Kidney (tissue), 14 donors: ENCODE results near the gene CFB. TPM values are rescaled to one million over a fixed set of nuclear protein-coding genes. Genes with fewer than 3 reads are reported as not detected.

ENCODE experiments used
- DNase-seq, 5 donors: peaks; one replicate each; pipeline ENCODE4 v3.0.0-alpha.2; 2013 to 2020
- FAIRE-seq: peaks from 2 replicates; lab custom pipeline; 2012; peaks lifted over from hg19 to GRCh38; lab: Jason Lieb, UNC
- H3K27ac ChIP-seq, 2 donors: one replicate each; pipeline ENCODE4 v1.7.0; 2013; ENCODE audit warnings: low read depth in 2 of 2, low read length in 2 of 2, inconsistent platforms in 1 of 2
- H3K27me3 ChIP-seq: one replicate; pipeline ENCODE4 v1.7.1; 2013; ENCODE audit warnings: low read length, inconsistent platforms; ENCODE audit not compliant: control insufficient read depth, insufficient read depth
- H3K36me3 ChIP-seq, 3 donors: one replicate each; pipeline versions ENCODE4 v1.7.0 to v1.7.1; 2013; ENCODE audit warnings: low read length in 3 of 3, control low read depth in 1 of 3, inconsistent platforms in 1 of 3; ENCODE audit not compliant: insufficient read depth in 3 of 3, control insufficient read depth in 2 of 3
- H3K4me1 ChIP-seq, 3 donors: one replicate each; pipeline versions ENCODE4 v1.7.0 to v1.7.1; 2013; ENCODE audit warnings: low read length in 3 of 3, inconsistent platforms in 1 of 3, low read depth in 1 of 3; ENCODE audit not compliant: control insufficient read depth in 2 of 3, insufficient read depth in 2 of 3
- H3K4me3 ChIP-seq, 3 donors: one replicate each; pipeline versions ENCODE4 v1.7.0 to v1.8.1; 2013; ENCODE audit warnings: low read length in 3 of 3, control low read depth in 1 of 3, inconsistent platforms in 1 of 3
- H3K9ac ChIP-seq, 3 donors: one replicate each; pipeline versions ENCODE4 v1.7.0 to v1.7.1; 2013; ENCODE audit warnings: low read length in 3 of 3, control low read depth in 1 of 3, inconsistent platforms in 1 of 3
- H3K9me3 ChIP-seq, 3 donors: one replicate each; pipeline versions ENCODE4 v1.7.0 to v1.7.1; 2013; ENCODE audit warnings: low read length in 3 of 3, control low read depth in 1 of 3, inconsistent platforms in 1 of 3; ENCODE audit not compliant: control insufficient read depth in 2 of 3, insufficient read depth in 1 of 3
- intact Hi-C: fragments of 100-400 bp; cut with DNase I; formaldehyde crosslinking; loops from one replicate; pipeline ENCODE4 v1.11.1; 2022
- polyA plus RNA-seq: library from polyadenylated mRNA; stranded (reverse); fragments of 350-450 nt; fragmentation: Illumina TruSeq; extraction: RNeasy Lipid Tissue Mini Kit (QIAGEN cat#74804); gene quantifications from one replicate; pipeline ENCODE4 v1.2.3, GENCODE V29; 2014; ENCODE audit warnings: low read depth, low replicate concordance; ENCODE audit not compliant: insufficient read depth
- total RNA-seq: library from RNA; stranded (reverse); fragmentation: NEBNext Ultra II Directional; extraction: Animal tissue kit (Norgen Biotek cat#: 25700); gene quantifications from one replicate; pipeline ENCODE4 v1.2.1, GENCODE V29; 2021
- TF ChIP-seq, protein P1 (sequence below): IDR thresholded peaks from 3 replicates; pipeline ENCODE4 v1.5.1; 2012; ENCODE audit warnings: mild to moderate bottlenecking, moderate library complexity, borderline replicate concordance; ENCODE audit not compliant: insufficient read depth; ENCODE audit errors: extremely low read depth
- donor health status: control.
- donor health status: control.
- donor health status: control.
- donor health status: control.
- donor health status: control.
- donor health status: DM: yes; HTN: yes; CAD: no.
- donor health status: Normal renal cell carcinoma (clear cell type).

The CFB gene
- total and polyA plus RNA-seq, 2 donors from 2014 or later: 154 to 200 TPM

DNA sequence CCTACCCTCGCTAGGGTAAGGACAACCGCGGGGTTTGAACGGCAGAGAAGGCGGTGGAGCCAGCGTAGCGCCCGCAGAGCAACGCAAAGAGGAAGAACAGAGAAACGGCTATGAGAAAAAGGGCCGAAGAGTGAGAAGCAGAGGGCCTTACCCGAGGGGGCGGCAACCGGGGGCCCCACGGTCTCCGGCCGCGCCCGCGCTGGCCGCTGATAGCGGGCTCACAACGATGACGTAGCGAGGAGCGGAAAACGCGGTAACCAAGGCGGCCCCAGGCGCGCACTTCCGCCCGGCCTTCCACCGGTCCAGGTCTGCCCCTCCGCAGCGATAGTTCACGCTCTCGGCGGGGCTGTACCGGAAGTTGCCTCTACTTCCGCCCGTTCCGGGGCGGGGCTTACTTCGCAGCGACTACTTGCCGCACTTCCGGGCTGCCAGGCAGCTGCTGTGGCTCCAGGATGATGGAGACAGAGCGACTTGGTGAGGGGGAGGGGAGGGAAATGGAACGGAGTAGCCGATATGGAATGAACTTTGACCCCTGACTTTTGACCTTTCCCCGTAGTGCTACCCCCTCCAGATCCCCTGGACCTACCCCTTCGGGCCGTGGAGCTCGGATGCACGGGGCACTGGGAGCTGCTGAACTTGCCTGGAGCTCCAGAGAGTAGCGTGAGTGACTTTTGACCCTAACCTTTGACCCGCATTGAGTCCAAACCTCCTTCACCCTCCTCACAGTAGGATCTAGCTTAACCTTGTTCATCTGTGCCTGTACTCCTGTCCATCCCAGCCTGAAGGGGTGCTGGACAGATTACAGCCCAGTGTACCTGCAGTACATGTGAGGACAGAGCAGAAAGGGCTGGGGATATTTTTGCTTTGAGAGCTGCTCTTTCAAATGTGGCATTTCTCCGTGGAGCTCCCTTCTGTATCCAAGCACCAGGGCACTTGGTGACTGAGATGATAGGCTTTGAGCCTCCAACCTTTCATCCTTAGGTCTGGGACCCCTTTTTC lies 13.1 kb downstream of the CFB start, which contains the start of the genes NELFE and SKIC2:
TSS of gene NELFE (minus strand) at position 231 of the 999 bp plus-strand sequence. CDS start 525 bp downstream, outside the sequence.
TSS of gene SKIC2 (plus strand) at position 435 of the 999 bp plus-strand sequence. CDS start at position 453, 18 bp downstream.
- Histone ChIP-seq H3K27ac (peak within 1 kb of the TSS; percentile 87 to 89), H3K36me3 (peaks cover 6 to 58% (median 39%) of the 10 kb centered on the region in 3 donors), H3K27me3 (no peaks in the 10 kb centered on the region), H3K9ac (peak within 1 kb of the TSS; percentile 85 to 97 (median 96)), H3K4me3 (peak within 1 kb of the TSS; percentile 96 to 99 (median 97)), H3K9me3 (no peaks in the 10 kb centered on the region), H3K4me1 (peaks cover 5 to 16% (median 13%) of the 10 kb centered on the region in 3 donors)
- TF ChIP-seq, protein P1, sequence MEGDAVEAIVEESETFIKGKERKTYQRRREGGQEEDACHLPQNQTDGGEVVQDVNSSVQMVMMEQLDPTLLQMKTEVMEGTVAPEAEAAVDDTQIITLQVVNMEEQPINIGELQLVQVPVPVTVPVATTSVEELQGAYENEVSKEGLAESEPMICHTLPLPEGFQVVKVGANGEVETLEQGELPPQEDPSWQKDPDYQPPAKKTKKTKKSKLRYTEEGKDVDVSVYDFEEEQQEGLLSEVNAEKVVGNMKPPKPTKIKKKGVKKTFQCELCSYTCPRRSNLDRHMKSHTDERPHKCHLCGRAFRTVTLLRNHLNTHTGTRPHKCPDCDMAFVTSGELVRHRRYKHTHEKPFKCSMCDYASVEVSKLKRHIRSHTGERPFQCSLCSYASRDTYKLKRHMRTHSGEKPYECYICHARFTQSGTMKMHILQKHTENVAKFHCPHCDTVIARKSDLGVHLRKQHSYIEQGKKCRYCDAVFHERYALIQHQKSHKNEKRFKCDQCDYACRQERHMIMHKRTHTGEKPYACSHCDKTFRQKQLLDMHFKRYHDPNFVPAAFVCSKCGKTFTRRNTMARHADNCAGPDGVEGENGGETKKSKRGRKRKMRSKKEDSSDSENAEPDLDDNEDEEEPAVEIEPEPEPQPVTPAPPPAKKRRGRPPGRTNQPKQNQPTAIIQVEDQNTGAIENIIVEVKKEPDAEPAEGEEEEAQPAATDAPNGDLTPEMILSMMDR: no peak
- intact Hi-C loops: no loop called here
- DNase-seq: peak; percentile 99 to 100 (median 99)
- peak; percentile 88 for FAIRE-seq

DNA sequence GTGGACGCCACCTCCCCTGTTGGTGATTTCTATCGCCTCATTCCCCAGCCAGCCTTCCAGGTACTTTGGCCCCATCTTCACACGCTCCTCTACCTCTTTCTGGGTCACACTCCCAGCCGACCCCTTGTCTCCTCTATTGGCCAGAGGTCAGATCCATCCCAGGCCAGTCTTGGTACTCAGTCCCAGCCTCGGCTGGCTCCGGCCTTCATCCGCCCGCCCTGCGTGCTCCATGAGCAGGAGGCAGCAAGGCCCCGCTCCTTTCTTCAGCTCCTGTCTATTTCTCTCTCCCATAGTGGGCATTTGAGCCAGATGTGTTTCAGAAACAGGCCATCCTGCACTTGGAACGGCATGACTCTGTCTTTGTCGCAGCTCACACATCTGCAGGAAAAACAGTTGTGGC lies 15.7 kb downstream of the CFB start:
- Histone ChIP-seq H3K27ac (no peak overlapping the region), H3K27me3 (no peaks in the 10 kb centered on the region), H3K4me3 (no peak overlapping the region), H3K9me3 (no peaks in the 10 kb centered on the region), H3K9ac (no peak overlapping the region), H3K36me3 (peaks cover 2 to 52% (median 37%) of the 10 kb centered on the region in 3 donors), H3K4me1 (peaks cover 5 to 16% (median 13%) of the 10 kb centered on the region in 3 donors)
- DNase-seq (no peak), FAIRE-seq (no peak)
- intact Hi-C loops: no loop called here
- TF ChIP-seq, protein P1: no peak

DNA sequence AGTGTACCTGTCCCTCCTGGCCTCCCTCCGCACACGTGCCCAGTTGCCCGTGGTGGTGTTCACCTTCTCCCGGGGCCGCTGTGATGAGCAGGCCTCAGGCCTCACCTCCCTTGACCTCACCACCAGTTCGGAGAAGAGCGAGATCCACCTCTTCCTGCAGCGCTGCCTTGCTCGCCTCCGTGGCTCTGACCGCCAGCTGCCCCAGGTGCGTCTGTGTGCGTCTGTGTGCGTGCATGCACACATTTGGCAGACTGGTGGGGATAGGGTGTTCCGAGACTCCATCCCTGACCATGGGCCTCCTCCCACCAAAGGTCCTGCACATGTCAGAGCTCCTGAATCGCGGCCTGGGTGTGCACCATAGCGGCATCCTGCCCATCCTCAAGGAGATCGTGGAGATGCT lies 18.0 kb downstream of the CFB start:
- Histone ChIP-seq H3K4me1 (peaks cover 4 to 11% (median 5%) of the 10 kb centered on the region in 3 donors), H3K9ac (no peak overlapping the region), H3K9me3 (no peaks in the 10 kb centered on the region), H3K4me3 (no peak overlapping the region), H3K27me3 (no peaks in the 10 kb centered on the region), H3K27ac (no peak overlapping the region), H3K36me3 (peaks cover 4 to 65% (median 50%) of the 10 kb centered on the region in 3 donors)
- intact Hi-C loops: no loop called here
- TF ChIP-seq, protein P1: no peak
- DNase-seq (no peak), FAIRE-seq (no peak)
